ENCODE data around the gene DBI. TPM values are rescaled to one million over a fixed set of nuclear protein-coding genes. Genes with fewer than 3 reads are reported as not detected.

DBI gene
- 90.7 and 117 TPM in 2 replicates for total RNA-seq (2014; rRNA removed; shearing (Covaris generic))

GRCh38 chr2:119366649-119367471 is at the start of gene DBI, which contains the start of gene C2orf76:
Gene DBI (plus strand): TSS chr2:119366977. CDS start chr2:119367052, 75 bp downstream.
Gene C2orf76 (minus strand): TSS chr2:119366834. CDS start chr2:119339959, 26,875 bp downstream.

Other genes with a start within 250 kb of the DBI start
- gene C1QL2, start 208.2 kb upstream of the DBI start, total RNA-seq (2014; rRNA removed; shearing (Covaris generic)) = not detected in 2 replicates
- 3.2 and 4.1 TPM in 2 replicates for gene STEAP3, start 143.1 kb upstream of the DBI start, total RNA-seq (2014; rRNA removed; shearing (Covaris generic))
- gene C2orf76, start 143 bp upstream of the DBI start, total RNA-seq (2014; rRNA removed; shearing (Covaris generic)) = 1.7 and 7.7 TPM in 2 replicates
- not detected in 2 replicates for gene TMEM37, start 64.9 kb downstream of the DBI start, total RNA-seq (2014; rRNA removed; shearing (Covaris generic))
- gene SCTR, start 157.5 kb downstream of the DBI start, total RNA-seq (2014; rRNA removed; shearing (Covaris generic)) = not detected in 2 replicates
- gene CFAP221, start 177.5 kb downstream of the DBI start, total RNA-seq (2014; rRNA removed; shearing (Covaris generic)) = not detected in 2 replicates

Measured in A375 (cell line).